ENCODE measurements around the gene THSD4. TPM values are rescaled to one million over a fixed set of nuclear protein-coding genes. Genes with fewer than 3 reads are reported as not detected.

The THSD4 gene
- total RNA-seq, 1 experiment from 2014 or later, result 29.0 TPM

DNA sequence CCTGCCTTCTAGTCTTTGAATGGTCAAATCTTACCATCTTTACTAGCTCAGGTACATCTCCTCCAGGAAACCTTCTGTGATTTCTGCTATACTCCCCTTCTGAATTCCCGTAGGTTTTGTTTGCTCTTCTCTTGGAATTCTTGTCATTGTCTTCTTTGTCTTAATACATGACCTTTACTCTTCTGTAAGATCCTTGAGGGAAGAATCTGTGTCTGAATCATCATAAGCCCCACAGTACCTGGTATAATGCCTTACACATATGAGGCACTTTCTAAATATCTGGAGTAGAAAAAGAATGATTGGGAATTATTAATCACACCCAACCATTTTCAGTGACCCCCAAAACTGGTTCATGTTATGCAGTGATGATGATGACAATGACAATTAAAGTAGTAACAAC lies 485.0 kb downstream of the THSD4 start:
- Histone ChIP-seq H3F3A (ENCODE audit: low read length, unreplicated experiment) (no peaks in the 10 kb centered on the region), H3K9ac (ENCODE audit: low read length) (no peak overlapping the region), H2AFZ (ENCODE audit: low read length) (no peak overlapping the region), H3K27ac (ENCODE audit: low read length) (no peak overlapping the region), H3K4me1 (ENCODE audit: insufficient read depth, low read length) (no peaks in the 10 kb centered on the region), H3K27me3 (ENCODE audit: low read length) (no peaks in the 10 kb centered on the region), H3K36me3 (ENCODE audit: low read depth, low read length) (no peaks in the 10 kb centered on the region), H3K9me3 (ENCODE audit: low read length) (no peaks in the 10 kb centered on the region), H3K4me3 (ENCODE audit: low read length) (no peak overlapping the region), H3K79me2 (ENCODE audit: low read length) (no peaks in the 10 kb centered on the region), H3K9me2 (replicated peaks; ENCODE audit: low read length) (no peaks in the 10 kb centered on the region), H3K4me2 (ENCODE audit: low read length) (no peak overlapping the region), H4K20me1 (ENCODE audit: low read length) (no peaks in the 10 kb centered on the region)
- no TSS peak for BruUV-seq (replicated peaks)
- DNase-seq (peak; percentile 17), ATAC-seq (no peak)
- POLR2A ChIA-PET (ENCODE audit: unreplicated experiment), result no interaction called here
- CTCF ChIA-PET, result no interaction called here
- TF ChIP-seq EZH2phosphoT487 (IDR thresholded peaks at IDR 0.05; ENCODE audit: borderline replicate concordance, low read length) (no peak), EZH2 (IDR thresholded peaks at IDR 0.05; ENCODE audit: low read length, unreplicated experiment) (no peak)
- TF ChIP-seq, protein P1, sequence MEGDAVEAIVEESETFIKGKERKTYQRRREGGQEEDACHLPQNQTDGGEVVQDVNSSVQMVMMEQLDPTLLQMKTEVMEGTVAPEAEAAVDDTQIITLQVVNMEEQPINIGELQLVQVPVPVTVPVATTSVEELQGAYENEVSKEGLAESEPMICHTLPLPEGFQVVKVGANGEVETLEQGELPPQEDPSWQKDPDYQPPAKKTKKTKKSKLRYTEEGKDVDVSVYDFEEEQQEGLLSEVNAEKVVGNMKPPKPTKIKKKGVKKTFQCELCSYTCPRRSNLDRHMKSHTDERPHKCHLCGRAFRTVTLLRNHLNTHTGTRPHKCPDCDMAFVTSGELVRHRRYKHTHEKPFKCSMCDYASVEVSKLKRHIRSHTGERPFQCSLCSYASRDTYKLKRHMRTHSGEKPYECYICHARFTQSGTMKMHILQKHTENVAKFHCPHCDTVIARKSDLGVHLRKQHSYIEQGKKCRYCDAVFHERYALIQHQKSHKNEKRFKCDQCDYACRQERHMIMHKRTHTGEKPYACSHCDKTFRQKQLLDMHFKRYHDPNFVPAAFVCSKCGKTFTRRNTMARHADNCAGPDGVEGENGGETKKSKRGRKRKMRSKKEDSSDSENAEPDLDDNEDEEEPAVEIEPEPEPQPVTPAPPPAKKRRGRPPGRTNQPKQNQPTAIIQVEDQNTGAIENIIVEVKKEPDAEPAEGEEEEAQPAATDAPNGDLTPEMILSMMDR (conservative IDR thresholded peaks at IDR 0.05; ENCODE audit: low read depth, low read length), result no peak
- intact Hi-C loops (cut with micrococcal nuclease), result no loop called here

DNA sequence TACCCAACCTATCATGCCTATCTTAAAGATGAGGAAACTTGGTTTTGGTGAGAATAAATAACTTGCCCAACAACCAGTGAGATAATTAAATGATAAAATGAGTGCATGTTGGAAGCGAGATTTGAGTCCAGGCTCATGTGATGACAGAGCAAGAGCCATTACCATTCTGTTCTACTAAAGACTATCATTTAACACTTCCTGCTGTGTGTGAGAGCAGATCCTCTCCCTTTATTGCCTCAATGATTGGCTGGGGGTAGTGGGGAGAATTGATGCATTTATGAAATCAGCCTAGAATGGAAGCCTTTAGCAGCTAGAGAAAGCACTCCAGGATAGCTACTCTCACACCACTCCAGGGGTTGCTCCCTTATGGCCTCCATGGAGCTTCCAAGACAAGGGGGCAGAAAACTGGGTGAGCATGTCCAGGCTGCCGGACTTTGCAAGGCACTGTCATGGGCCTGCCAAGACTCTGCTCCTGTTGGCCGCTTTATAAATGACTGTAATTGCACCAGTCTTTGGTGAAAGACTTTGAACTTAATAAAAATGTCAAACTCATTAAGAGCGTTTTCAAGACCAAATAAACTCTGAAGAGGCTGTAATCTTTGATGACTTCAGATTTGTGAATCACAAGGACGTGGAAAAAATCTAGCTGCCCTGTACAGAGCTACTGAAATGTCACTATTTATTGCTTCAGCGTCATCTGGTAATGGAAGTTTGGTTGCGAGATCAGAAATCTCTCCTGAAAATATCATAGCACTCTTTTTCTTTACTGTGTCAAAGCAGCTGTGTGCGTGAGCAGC lies 486.0 kb downstream of the THSD4 start:
- H3K4me2 ChIP-seq (ENCODE audit: low read length), result no peak overlapping the region
- BruUV-seq (replicated peaks), result no TSS peak
- ChIA-PET POLR2A (ENCODE audit: unreplicated experiment) (no interaction called here), CTCF (no interaction called here)
- no peak overlapping the region for H3K4me3 ChIP-seq (ENCODE audit: low read length)
- DNase-seq (no peak), ATAC-seq (no peak)
- no peaks in the 10 kb centered on the region for H3K4me1 ChIP-seq (ENCODE audit: insufficient read depth, low read length)
- no peaks in the 10 kb centered on the region for H3K27me3 ChIP-seq (ENCODE audit: low read length)
- no peaks in the 10 kb centered on the region for H4K20me1 ChIP-seq (ENCODE audit: low read length)
- TF ChIP-seq EZH2phosphoT487 (IDR thresholded peaks at IDR 0.05; ENCODE audit: borderline replicate concordance, low read length) (no peak), EZH2 (IDR thresholded peaks at IDR 0.05; ENCODE audit: low read length, unreplicated experiment) (no peak)
- TF ChIP-seq, protein P1 (conservative IDR thresholded peaks at IDR 0.05; ENCODE audit: low read depth, low read length), result no peak
- H3K79me2 ChIP-seq (ENCODE audit: low read length), result no peaks in the 10 kb centered on the region
- H3K9me2 ChIP-seq (replicated peaks; ENCODE audit: low read length), result no peaks in the 10 kb centered on the region
- no peaks in the 10 kb centered on the region for H3F3A ChIP-seq (ENCODE audit: low read length, unreplicated experiment)
- intact Hi-C loops (cut with micrococcal nuclease), result no loop called here
- H3K36me3 ChIP-seq (ENCODE audit: low read depth, low read length), result no peaks in the 10 kb centered on the region
- no peaks in the 10 kb centered on the region for H3K9me3 ChIP-seq (ENCODE audit: low read length)
- no peak overlapping the region for H3K9ac ChIP-seq (ENCODE audit: low read length)
- H2AFZ ChIP-seq (ENCODE audit: low read length), result no peak overlapping the region
- no peak overlapping the region for H3K27ac ChIP-seq (ENCODE audit: low read length)

DNA sequence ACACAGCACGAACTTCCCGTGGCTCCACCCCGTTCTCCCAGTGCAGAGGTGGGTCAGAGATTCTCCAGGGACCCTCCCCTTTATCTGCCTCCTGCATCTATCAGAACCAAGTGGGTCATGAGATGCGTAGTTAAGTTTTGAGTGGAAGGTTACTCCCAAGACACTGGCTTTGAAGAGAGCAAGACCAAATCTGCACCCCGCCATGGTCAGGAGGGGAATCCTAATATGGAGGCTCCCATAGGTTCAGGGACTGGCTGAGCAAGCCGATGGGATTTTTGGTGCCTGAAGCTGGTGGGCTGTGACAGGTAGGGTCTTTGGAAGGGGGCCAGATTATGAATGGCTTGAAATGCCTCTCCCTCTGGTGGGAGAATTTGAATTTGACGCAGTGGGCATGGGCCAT lies 488.1 kb downstream of the THSD4 start:
- no peaks in the 10 kb centered on the region for H3K9me2 ChIP-seq (replicated peaks; ENCODE audit: low read length)
- TF ChIP-seq EZH2 (IDR thresholded peaks at IDR 0.05; ENCODE audit: low read length, unreplicated experiment) (no peak), EZH2phosphoT487 (IDR thresholded peaks at IDR 0.05; ENCODE audit: borderline replicate concordance, low read length) (no peak)
- TF ChIP-seq, protein P1 (conservative IDR thresholded peaks at IDR 0.05; ENCODE audit: low read depth, low read length), result no peak
- no peak for DNase-seq
- no peaks in the 10 kb centered on the region for H3K36me3 ChIP-seq (ENCODE audit: low read depth, low read length)
- H3K79me2 ChIP-seq (ENCODE audit: low read length), result no peaks in the 10 kb centered on the region
- H3K27ac ChIP-seq (ENCODE audit: low read length), result no peak overlapping the region
- ATAC-seq, result no peak
- H3K9ac ChIP-seq (ENCODE audit: low read length), result no peak overlapping the region
- H2AFZ ChIP-seq (ENCODE audit: low read length), result no peak overlapping the region
- CTCF ChIA-PET, result no interaction called here
- H3K4me1 ChIP-seq (ENCODE audit: insufficient read depth, low read length), result no peaks in the 10 kb centered on the region
- H4K20me1 ChIP-seq (ENCODE audit: low read length), result no peaks in the 10 kb centered on the region
- BruUV-seq (replicated peaks), result no TSS peak
- intact Hi-C loops (cut with micrococcal nuclease), result no loop called here
- POLR2A ChIA-PET (ENCODE audit: unreplicated experiment), result no interaction called here
- H3F3A ChIP-seq (ENCODE audit: low read length, unreplicated experiment), result no peaks in the 10 kb centered on the region
- H3K27me3 ChIP-seq (ENCODE audit: low read length), result no peaks in the 10 kb centered on the region
- no peak overlapping the region for H3K4me3 ChIP-seq (ENCODE audit: low read length)
- H3K4me2 ChIP-seq (ENCODE audit: low read length), result no peak overlapping the region
- no peaks in the 10 kb centered on the region for H3K9me3 ChIP-seq (ENCODE audit: low read length)
